SU-DHL-6 (cell line): ENCODE data around the gene CCT5.

Experiments used
- H2AFZ ChIP-seq: fragments of 200-600 bp; sonication (generic); 2 replicates; pipeline ENCODE4 v1.6.1; 2014; ENCODE audit warnings: low read depth, mild to moderate bottlenecking, moderate library complexity, mixed read lengths, antibody characterized with exemption, low read length; ENCODE audit not compliant: severe bottlenecking
- H3F3A ChIP-seq: fragments of 200-600 bp; shearing (Covaris generic); 2 replicates; pipeline ENCODE4 v1.6.0; 2016; ENCODE audit warnings: antibody characterized with exemption, mild to moderate bottlenecking; ENCODE audit not compliant: insufficient read depth
- H3K27ac ChIP-seq: fragments of 200-600 bp; sonication (generic); 2 replicates; pipeline ENCODE4 v1.5.1; 2016; ENCODE audit warnings: low read depth, mild to moderate bottlenecking, low read length, moderate library complexity, mixed read lengths
- H3K27me3 ChIP-seq: fragments of 200-600 bp; sonication (generic), shearing (Covaris generic); 2 replicates; pipeline ENCODE4 v1.6.0; 2014; ENCODE audit warnings: mild to moderate bottlenecking, low read length
- H3K36me3 ChIP-seq: fragments of 200-600 bp; sonication (generic); 2 replicates; pipeline ENCODE4 v1.6.1; 2014; ENCODE audit warnings: mild to moderate bottlenecking, low read length, mixed read lengths
- H3K4me2 ChIP-seq: fragments of 300-600, 200-600 bp; shearing (Covaris generic), sonication (generic); 2 replicates; pipeline ENCODE4 v1.6.0; 2014; ENCODE audit warnings: low read length, low read depth, mild to moderate bottlenecking; ENCODE audit not compliant: poor library complexity, severe bottlenecking
- H3K4me3 ChIP-seq: fragments of 200-600 bp; sonication (generic); 2 replicates; pipeline ENCODE4 v1.5.1; 2014; ENCODE audit warnings: antibody characterized with exemption, low read length, mild to moderate bottlenecking, mixed read lengths; ENCODE audit not compliant: insufficient read depth, poor library complexity, severe bottlenecking
- H3K79me2 ChIP-seq: fragments of 200-600 bp; sonication (generic); 2 replicates; pipeline ENCODE4 v1.6.1; 2014; ENCODE audit warnings: mild to moderate bottlenecking, low read length, moderate library complexity; ENCODE audit not compliant: insufficient read depth
- H3K9ac ChIP-seq: fragments of 200-600 bp; sonication (generic); 2 replicates; pipeline ENCODE4 v1.7.0; 2014; ENCODE audit warnings: mild to moderate bottlenecking, low read length
- H3K9me2 ChIP-seq: fragments of 200-600 bp; sonication (generic); replicated peaks from 2 replicates; pipeline ENCODE4 v1.6.1; 2014; ENCODE audit warnings: low read length; ENCODE audit not compliant: insufficient read depth
- H3K9me3 ChIP-seq: fragments of 200-600 bp; sonication (generic); 2 replicates; pipeline ENCODE4 v1.6.1; 2014; ENCODE audit warnings: low read length, mixed read lengths; ENCODE audit not compliant: insufficient read depth
- H4K20me1 ChIP-seq: fragments of 200-600 bp; sonication (generic); 2 replicates; pipeline ENCODE4 v1.6.1; 2014; ENCODE audit warnings: low read depth, mild to moderate bottlenecking, antibody characterized with exemption, low read length, moderate library complexity, mixed read lengths
- CTCF ChIP-seq: fragments of 200-600 bp; sonication (generic); IDR thresholded peaks from one replicate; pipeline ENCODE4 v1.5.1; 2017; ENCODE audit warnings: antibody characterized with exemption, mild to moderate bottlenecking, low read length, moderate library complexity; ENCODE audit not compliant: insufficient read depth, poor library complexity, severe bottlenecking
- EZH2phosphoT487 ChIP-seq: fragments of 200-600 bp; sonication (generic), shearing (Covaris generic); conservative IDR thresholded peaks from 2 replicates; pipeline ENCODE4 v1.6.1; 2018; ENCODE audit warnings: mild to moderate bottlenecking, antibody characterized with exemption, low read length, moderate library complexity, mixed read lengths

The CCT5 gene

DNA sequence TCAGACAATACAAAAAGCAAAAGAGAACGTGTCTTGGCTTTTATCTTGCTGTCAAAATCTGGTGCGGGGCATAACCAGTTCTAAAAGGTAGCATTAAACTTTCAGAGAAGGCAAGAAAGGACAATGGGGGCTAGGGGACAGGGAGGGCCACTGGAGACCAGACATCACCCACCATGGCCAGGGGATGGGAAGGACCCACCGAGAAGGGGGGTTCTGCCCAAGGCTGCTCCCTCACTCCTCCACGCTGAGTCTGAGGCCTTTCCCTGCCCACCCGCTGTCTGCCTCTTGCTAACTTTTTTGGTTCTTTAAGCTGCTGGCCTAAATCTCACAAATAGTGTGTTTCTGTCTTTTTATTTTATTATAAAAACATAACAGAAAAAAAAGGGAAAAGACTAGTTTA lies 34.0 kb upstream of the CCT5 start:
- TF ChIP-seq CTCF (no peak), EZH2phosphoT487 (no peak)
- H2AFZ ChIP-seq = no peak overlapping the region
- no peaks in the 10 kb centered on the region for H4K20me1 ChIP-seq
- no peak overlapping the region for H3K9ac ChIP-seq
- no peaks in the 10 kb centered on the region for H3F3A ChIP-seq
- no peak overlapping the region for H3K27ac ChIP-seq
- H3K79me2 ChIP-seq = no peaks in the 10 kb centered on the region
- H3K9me3 ChIP-seq = no peaks in the 10 kb centered on the region
- no peak overlapping the region for H3K4me2 ChIP-seq
- no peaks in the 10 kb centered on the region for H3K9me2 ChIP-seq
- H3K27me3 ChIP-seq = no peaks in the 10 kb centered on the region
- no peaks in the 10 kb centered on the region for H3K36me3 ChIP-seq
- no peak overlapping the region for H3K4me3 ChIP-seq

GRCh38 chr5:10218658-10219057 lies 31.4 kb upstream of the CCT5 start:
- H3K9ac ChIP-seq = no peak overlapping the region
- H2AFZ ChIP-seq = no peak overlapping the region
- H4K20me1 ChIP-seq = no peaks in the 10 kb centered on the region
- H3K9me2 ChIP-seq = no peaks in the 10 kb centered on the region
- no peaks in the 10 kb centered on the region for H3F3A ChIP-seq
- H3K36me3 ChIP-seq = no peaks in the 10 kb centered on the region
- no peak overlapping the region for H3K27ac ChIP-seq
- TF ChIP-seq EZH2phosphoT487 (no peak), CTCF (no peak)
- H3K9me3 ChIP-seq = no peaks in the 10 kb centered on the region
- H3K79me2 ChIP-seq = no peaks in the 10 kb centered on the region
- H3K4me3 ChIP-seq = no peak overlapping the region
- H3K27me3 ChIP-seq = no peaks in the 10 kb centered on the region
- no peak overlapping the region for H3K4me2 ChIP-seq

DNA sequence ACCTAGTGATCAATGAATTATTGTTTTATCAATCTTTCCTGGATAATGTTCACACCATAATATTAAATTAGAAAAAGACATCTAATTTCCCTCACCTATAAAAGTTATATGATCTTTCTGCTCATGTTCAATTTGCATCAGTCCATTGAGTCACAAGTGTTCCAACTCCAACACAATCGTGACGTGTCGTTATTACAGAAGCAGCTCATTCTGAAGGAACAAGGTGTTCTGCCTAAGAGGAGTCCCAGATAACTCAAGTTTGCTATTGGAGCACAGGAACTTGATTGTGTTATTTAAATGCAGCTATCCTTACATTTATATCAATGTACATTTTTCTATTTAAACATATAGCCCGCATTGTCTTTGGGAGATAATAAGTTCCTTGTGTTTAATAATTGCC lies 31.0 kb upstream of the CCT5 start:
- Histone ChIP-seq H3F3A (no peaks in the 10 kb centered on the region), H3K36me3 (no peaks in the 10 kb centered on the region), H3K79me2 (no peaks in the 10 kb centered on the region), H3K4me2 (no peak overlapping the region), H4K20me1 (no peaks in the 10 kb centered on the region), H3K9me2 (no peaks in the 10 kb centered on the region), H2AFZ (no peak overlapping the region), H3K9me3 (no peaks in the 10 kb centered on the region), H3K27me3 (no peaks in the 10 kb centered on the region), H3K9ac (no peak overlapping the region), H3K4me3 (no peak overlapping the region), H3K27ac (no peak overlapping the region)
- no peak for TF ChIP-seq EZH2phosphoT487
- no peak for TF ChIP-seq CTCF

GRCh38 chr5:10220248-10220647 lies 29.8 kb upstream of the CCT5 start:
- no peak overlapping the region for H3K4me2 ChIP-seq
- no peaks in the 10 kb centered on the region for H3F3A ChIP-seq
- no peaks in the 10 kb centered on the region for H4K20me1 ChIP-seq
- no peaks in the 10 kb centered on the region for H3K79me2 ChIP-seq
- H3K27me3 ChIP-seq = no peaks in the 10 kb centered on the region
- H3K9me2 ChIP-seq = no peaks in the 10 kb centered on the region
- H3K9ac ChIP-seq = no peak overlapping the region
- no peak for TF ChIP-seq EZH2phosphoT487
- TF ChIP-seq CTCF = no peak
- no peaks in the 10 kb centered on the region for H3K36me3 ChIP-seq
- H3K4me3 ChIP-seq = no peak overlapping the region
- no peak overlapping the region for H3K27ac ChIP-seq
- no peaks in the 10 kb centered on the region for H3K9me3 ChIP-seq
- no peak overlapping the region for H2AFZ ChIP-seq
